A549 (cell line): ENCODE results near the gene BMI1. TPM values are rescaled to one million over a fixed set of nuclear protein-coding genes. Genes with fewer than 3 reads are reported as not detected.

Experiments used
- ATAC-seq, 2 experiments: fragments of 200-7000 bp in 1 of 2; fragments of >200 bp in 1 of 2; cut with Nextera tagmentation in 1 of 2; cut with Tn5 transposase in 1 of 2; 3 replicates each; pipeline versions ENCODE4 v1.8.0 to v1.9.1; 2018 to 2020; ENCODE audit warnings: mild to moderate bottlenecking in 1 of 2, moderate library complexity in 1 of 2
- CTCF ChIA-PET: fragments of 300-600 bp; sonication (Branson Sonifier 250); formaldehyde crosslinking; extraction: SDS; loops from one replicate; lab custom pipeline; 2021; ENCODE audit warnings: antibody characterized with exemption, inconsistent platforms; lab: Yijun Ruan, JAX
- POLR2A ChIA-PET: fragments of 350-600 bp; formaldehyde crosslinking; extraction: SDS; loops from one replicate; lab custom pipeline; 2021; ENCODE audit warnings: antibody characterized with exemption, inconsistent platforms; lab: Yijun Ruan, JAX
- DNase-seq, 2 experiments: peaks; one replicate each; pipeline versions ENCODE4 v3.0.0 to v3.0.0-alpha.2; 2011 to 2016; ENCODE audit warnings: low read depth in 1 of 2, low spot score in 1 of 2
- FAIRE-seq: peaks from 2 replicates; lab custom pipeline; 2011; peaks lifted over from hg19 to GRCh38; lab: Jason Lieb, UNC
- H3K27ac ChIP-seq, 2 experiments: fragments of >200 bp; sonication (Bioruptor Twin); formaldehyde crosslinking; 3 replicates each; pipeline ENCODE4 v1.5.1; 2016 to 2017
- H3K4me1 ChIP-seq: fragments of >200 bp; sonication (Bioruptor Twin); formaldehyde crosslinking; 3 replicates; pipeline ENCODE4 v1.6.1; 2016
- H3K4me2 ChIP-seq: fragments of >200 bp; sonication (Bioruptor Twin); formaldehyde crosslinking; 3 replicates; pipeline ENCODE4 v1.6.1; 2016
- H3K4me3 ChIP-seq: fragments of >200 bp; sonication (Bioruptor Twin); formaldehyde crosslinking; 3 replicates; pipeline ENCODE4 v1.5.1; 2016
- H3K9me3 ChIP-seq: fragments of >200 bp; sonication (Bioruptor Twin); formaldehyde crosslinking; 3 replicates; pipeline ENCODE4 v1.6.1; 2016
- BHLHE40 ChIP-seq: IDR thresholded peaks from 2 replicates; pipeline ENCODE4 v1.6.1; 2012; ENCODE audit warnings: low read depth, low read length, inconsistent platforms
- CBX2 ChIP-seq: fragments of 200-600 bp; sonication (generic); IDR thresholded peaks from 2 replicates; pipeline ENCODE4 v1.6.1; 2016; ENCODE audit warnings: low read depth, mild to moderate bottlenecking, borderline replicate concordance
- CEBPB ChIP-seq, 2 experiments: fragments of >200 bp in 1 of 2; sonication (Bioruptor Twin) in 1 of 2; formaldehyde crosslinking in 1 of 2; IDR thresholded peaks; 2 replicates each; pipeline ENCODE4 v1.6.1; 2012 to 2016
- CHD2 ChIP-seq: fragments of 150-350 bp; IDR thresholded peaks from 2 replicates; pipeline ENCODE4 v1.6.1; 2014; ENCODE audit warnings: low read length; ENCODE audit not compliant: partially characterized antibody
- FOSB ChIP-seq: fragments of 250-450 bp; sonication (Bioruptor Pico); IDR thresholded peaks from 2 replicates; pipeline ENCODE4 v1.5.0; 2020; ENCODE audit warnings: mild to moderate bottlenecking, moderate library complexity
- FOXS1 ChIP-seq: fragments of 250-450 bp; sonication (Bioruptor Pico); IDR thresholded peaks from 2 replicates; pipeline ENCODE4 v1.5.0; 2020; ENCODE audit warnings: mild to moderate bottlenecking, moderate library complexity
- GATA3 ChIP-seq: IDR thresholded peaks from 2 replicates; pipeline ENCODE4 v1.6.1; 2012; ENCODE audit warnings: borderline replicate concordance
- HDAC2 ChIP-seq: fragments of 200-600 bp; sonication (generic); IDR thresholded peaks from 2 replicates; pipeline ENCODE4 v1.6.1; 2016
- HEYL ChIP-seq: fragments of 250-450 bp; sonication (Bioruptor Pico); IDR thresholded peaks from 2 replicates; pipeline ENCODE4 v1.8.0; 2021; ENCODE audit warnings: mild to moderate bottlenecking, moderate library complexity
- JUN ChIP-seq, 2 experiments: fragments of >200 bp; sonication (Bioruptor Twin); formaldehyde crosslinking; IDR thresholded peaks; 2 replicates in 1 of 2; 3 replicates in 1 of 2; pipeline ENCODE4 v1.6.1; 2016 to 2017
- JUNB ChIP-seq: fragments of >200 bp; sonication (Bioruptor Twin); formaldehyde crosslinking; IDR thresholded peaks from 2 replicates; pipeline ENCODE4 v1.6.1; 2016
- NFE2L2 ChIP-seq: fragments of 150-350 bp; conservative IDR thresholded peaks from 2 replicates; pipeline ENCODE4 v1.6.1; 2014; ENCODE audit warnings: low read length
- NPAS2 ChIP-seq: fragments of 250-450 bp; sonication (Bioruptor Pico); IDR thresholded peaks from 2 replicates; pipeline ENCODE4 v1.8.0; 2022; ENCODE audit warnings: mild to moderate bottlenecking, moderate library complexity, borderline replicate concordance
- RARB ChIP-seq: fragments of 250-450 bp; sonication (Bioruptor Pico); IDR thresholded peaks from 2 replicates; pipeline ENCODE4 v1.8.0; 2021; ENCODE audit warnings: mild to moderate bottlenecking, moderate library complexity
- SMC3 ChIP-seq: fragments of >200 bp; sonication (Bioruptor Twin); formaldehyde crosslinking; IDR thresholded peaks from 3 replicates; pipeline ENCODE4 v1.6.1; 2018; ENCODE audit warnings: inconsistent platforms
- SREBF2 ChIP-seq: fragments of 450-650 bp; IDR thresholded peaks from 2 replicates; pipeline ENCODE4 v1.6.1; 2014; ENCODE audit warnings: mild to moderate bottlenecking, moderate library complexity
- TP53 ChIP-seq: fragments of 250-450 bp; sonication (Bioruptor Pico); IDR thresholded peaks from 2 replicates; pipeline ENCODE4 v1.5.0; 2021; ENCODE audit warnings: mild to moderate bottlenecking, moderate library complexity
- ZFP36 ChIP-seq: fragments of 450-650 bp; IDR thresholded peaks from 2 replicates; pipeline ENCODE4 v1.6.1; 2014; ENCODE audit warnings: borderline replicate concordance; ENCODE audit not compliant: partially characterized antibody
- WGBS: methylation state at CpG from one replicate; pipeline ENCODE4 v1.1.6; 2017; ENCODE audit errors: missing lambda C conversion rate; 5-methylcytosine and 5-hydroxymethylcytosine counted together
- polyA plus RNA-seq, 4 experiments: library from polyadenylated mRNA; depleted of rRNA in 3 of 4; stranded (reverse); fragments of >200 nt; fragmentation: RNase III in 1 of 4; extraction: RNeasy Plus Mini Kit Qiagen cat#74134 plus additional on column Dnase treatment in 1 of 4; gene quantifications; 2 replicates in 3 of 4; 3 replicates in 1 of 4; pipeline ENCODE4 v1.2.3, GENCODE V29; 2011 to 2017
- TF ChIP-seq, protein P1 (sequence below): fragments of 150-350 bp; IDR thresholded peaks from 2 replicates; pipeline ENCODE4 v1.6.1; 2014; ENCODE audit warnings: low read depth, mild to moderate bottlenecking, low read length
- TF ChIP-seq, protein P2 (sequence below): fragments of 200-600 bp; sonication (generic); IDR thresholded peaks from 2 replicates; pipeline ENCODE4 v1.6.1; 2016; ENCODE audit warnings: antibody characterized with exemption, mild to moderate bottlenecking, moderate library complexity
- TF ChIP-seq, protein P3 (sequence below): fragments of 450-650 bp; IDR thresholded peaks from 2 replicates; pipeline ENCODE4 v1.6.1; 2014; ENCODE audit warnings: antibody characterized with exemption

The BMI1 gene
- polyA plus RNA-seq, 2 of the 4 experiments (the other 2 are of a cell fraction), result 44.4 to 77.3 TPM

DNA sequence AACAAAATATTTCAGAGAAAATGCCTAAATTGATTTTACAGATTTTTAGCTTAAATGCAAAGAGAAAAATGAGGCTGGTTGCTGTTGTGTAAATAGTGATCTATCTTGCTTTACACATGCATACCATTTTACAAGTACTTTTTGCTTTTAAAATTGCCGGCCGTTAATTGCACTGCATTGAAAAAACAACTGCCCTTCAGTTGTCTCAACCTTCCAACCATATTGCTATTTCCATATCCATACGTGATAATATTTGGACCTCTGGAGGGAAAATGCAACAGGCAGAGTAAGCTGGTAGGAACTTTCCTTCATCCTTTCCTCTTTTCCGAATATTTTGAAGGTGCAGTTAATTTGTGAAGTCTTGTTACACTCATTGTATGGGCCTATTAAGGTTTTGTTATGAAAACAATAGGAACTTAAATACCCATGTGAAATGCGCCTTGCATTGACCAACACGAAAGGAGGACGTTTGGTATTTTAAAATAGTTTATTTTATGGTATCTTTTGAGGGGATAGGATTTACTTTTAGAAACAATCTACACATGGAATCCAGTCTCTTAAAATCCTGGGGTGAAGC lies 11.3 kb downstream of the BMI1 start:
- FAIRE-seq, result no peak

DNA sequence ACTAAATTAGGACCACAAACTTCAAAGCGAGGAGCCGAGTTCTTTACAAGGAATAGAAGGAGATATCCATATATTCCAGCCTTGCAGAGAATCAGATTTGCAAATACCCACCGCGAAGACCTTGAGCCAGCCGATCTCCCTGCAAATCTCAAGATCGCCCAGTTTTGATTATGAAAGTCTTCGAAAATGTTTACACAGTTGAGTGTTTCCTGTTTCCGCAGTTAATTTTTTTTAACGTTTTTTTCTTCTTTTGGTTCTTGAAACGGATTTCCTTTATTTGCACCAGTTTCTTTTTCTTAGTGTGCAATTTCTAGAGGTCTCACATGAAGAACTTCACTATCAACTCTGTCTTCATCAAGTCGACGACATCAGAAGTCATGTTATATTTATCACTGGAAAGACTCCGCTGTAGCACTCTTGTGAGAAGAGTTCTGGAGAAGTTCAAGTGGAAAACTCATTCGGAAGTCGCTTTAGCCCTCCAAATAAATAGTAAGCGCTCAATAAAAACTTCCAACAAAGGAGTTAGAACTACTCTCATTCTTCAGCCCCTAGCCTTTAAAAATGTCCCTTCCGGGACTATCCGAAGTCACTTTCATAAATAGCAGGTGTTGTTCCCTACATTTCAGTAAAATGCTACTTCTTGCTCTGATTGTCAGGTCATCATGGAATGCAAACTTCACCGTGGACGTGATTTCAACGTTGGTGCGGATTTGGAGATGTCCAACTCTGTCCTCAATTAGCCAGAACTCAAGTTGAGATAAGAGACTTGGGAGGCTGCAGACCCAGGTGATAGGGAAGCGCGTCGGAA lies 12.5 kb downstream of the BMI1 start:
- ATAC-seq (no peak), FAIRE-seq (no peak)
- WGBS, result 91% methylated on average over 25 of the region's 25 CpGs
- CTCF ChIA-PET, result no interaction called here
- H3K9me3 ChIP-seq, result no peaks in the 10 kb centered on the region
- TF ChIP-seq HEYL (no peak), FOSB (CRISPR knock-in tag) (no peak), CBX2 (no peak), ZFP36 (no peak), RARB (CRISPR knock-in tag) (no peak), JUNB (no peak), HDAC2 (no peak)
- TF ChIP-seq, all 56 proteins: peak for 0
- DNase-seq, result no peak
- Histone ChIP-seq H3K4me2 (no peak overlapping the region), H3K4me3 (no peak overlapping the region), H3K27ac (no peak overlapping the region), H3K4me1 (0 out of 3 replicates have a peak, but pooled peaks cover 8% of the 10 kb centered on the region)
- POLR2A ChIA-PET, result no interaction called here

More for the DNA sequence above, 11.3 kb downstream of the BMI1 start:
- DNase-seq, result no peak
- WGBS, result 83% methylated on average over 7 of the region's 7 CpGs
- ChIA-PET POLR2A (interaction anchor here (1.0 kb wide), 1 partner anchor 8 kb away, joined by 4 read pairs; no protein-coding TSS in a partner anchor), CTCF (interaction anchor here (1.2 kb wide), 1 partner anchor 8 kb away, joined by 4 read pairs; no protein-coding TSS in a partner anchor)
- no peak overlapping the region for H3K4me3 ChIP-seq
- H3K4me1 ChIP-seq, result 0 out of 3 replicates have a peak, but pooled peaks cover 8% of the 10 kb centered on the region
- H3K4me2 ChIP-seq, result no peak overlapping the region
- H3K27ac ChIP-seq, result no peak overlapping the region
- TF ChIP-seq NPAS2, result no peak
- TF ChIP-seq CEBPB (IDR thresholded peaks at IDR 0.05), result no peak
- no peak for TF ChIP-seq NFE2L2
- ATAC-seq, result no peak
- no peaks in the 10 kb centered on the region for H3K9me3 ChIP-seq

DNA sequence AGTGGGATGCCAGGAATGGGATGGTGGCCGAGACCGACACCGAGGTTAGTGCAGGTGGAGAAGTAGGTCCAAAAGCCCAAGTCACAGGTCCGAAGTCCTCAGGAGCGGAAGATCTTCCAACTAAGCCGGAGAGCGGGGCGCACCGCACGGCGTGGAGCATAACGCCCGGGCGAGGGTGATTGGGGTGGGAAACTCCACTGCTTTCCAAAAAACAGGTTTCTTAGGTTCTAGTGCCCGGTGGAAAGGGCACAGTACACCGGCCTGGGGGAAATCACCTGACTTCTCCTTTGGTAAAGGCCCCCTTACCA lies 13.0 kb downstream of the BMI1 start:
- Histone ChIP-seq H3K4me3 (no peak overlapping the region), H3K27ac (no peak overlapping the region), H3K4me2 (no peak overlapping the region), H3K4me1 (0 out of 3 replicates have a peak, but pooled peaks cover 8% of the 10 kb centered on the region), H3K9me3 (no peaks in the 10 kb centered on the region)
- WGBS, result 96% methylated on average over 16 of the region's 16 CpGs
- DNase-seq (no peak), FAIRE-seq (no peak), ATAC-seq (no peak)
- CTCF ChIA-PET, result no interaction called here
- TF ChIP-seq SREBF2 (no peak), GATA3 (no peak), TP53 (CRISPR knock-in tag) (no peak), BHLHE40 (no peak), FOXS1 (no peak), SMC3 (no peak)
- POLR2A ChIA-PET, result no interaction called here

DNA sequence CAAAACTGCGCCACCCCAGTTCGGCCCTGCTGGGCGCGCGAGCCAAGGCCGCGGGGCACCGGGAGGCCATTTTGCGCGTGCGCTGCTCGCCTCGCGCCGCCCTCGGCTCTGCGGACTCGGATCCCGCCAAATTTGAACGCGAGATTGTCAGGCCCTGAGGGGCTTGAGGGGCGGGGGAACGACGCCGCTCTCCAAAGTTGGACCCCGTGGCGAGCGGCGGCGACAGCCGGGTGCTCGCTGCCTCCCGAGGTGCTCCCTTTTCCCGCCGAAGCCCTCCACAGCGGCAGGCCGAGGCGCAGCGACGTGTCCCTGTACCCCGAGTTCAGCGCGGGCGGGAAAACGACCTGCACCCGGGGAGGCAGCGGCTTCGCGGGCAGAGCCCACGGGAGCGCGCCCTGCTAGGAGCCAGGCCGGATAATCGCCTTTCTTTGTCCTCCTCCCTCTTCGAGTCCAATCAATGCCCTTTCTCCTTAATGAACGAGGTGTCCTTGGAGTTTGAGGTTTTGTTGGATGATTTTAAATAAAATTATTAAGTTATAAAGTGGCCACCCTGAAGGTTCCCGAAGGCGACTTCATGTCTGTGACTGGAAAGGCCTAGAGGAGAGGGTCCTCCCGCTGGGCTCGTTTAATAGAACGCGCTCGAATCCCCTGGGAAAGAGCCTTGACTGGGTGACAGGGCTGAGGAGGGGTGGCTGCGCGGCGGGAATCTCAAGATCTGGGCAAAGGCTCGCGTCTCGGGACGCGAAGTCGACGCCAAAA lies 13.7 kb downstream of the BMI1 start:
- no peak overlapping the region; a peak in 1 of 6 replicates for H3K27ac ChIP-seq
- 96% methylated on average over 73 of the region's 73 CpGs for WGBS
- DNase-seq (no peak), ATAC-seq (peak in 1 of 2 experiments; percentile 12; a peak in 1 of 6 replicates), FAIRE-seq (no peak)
- TF ChIP-seq, protein P1, sequence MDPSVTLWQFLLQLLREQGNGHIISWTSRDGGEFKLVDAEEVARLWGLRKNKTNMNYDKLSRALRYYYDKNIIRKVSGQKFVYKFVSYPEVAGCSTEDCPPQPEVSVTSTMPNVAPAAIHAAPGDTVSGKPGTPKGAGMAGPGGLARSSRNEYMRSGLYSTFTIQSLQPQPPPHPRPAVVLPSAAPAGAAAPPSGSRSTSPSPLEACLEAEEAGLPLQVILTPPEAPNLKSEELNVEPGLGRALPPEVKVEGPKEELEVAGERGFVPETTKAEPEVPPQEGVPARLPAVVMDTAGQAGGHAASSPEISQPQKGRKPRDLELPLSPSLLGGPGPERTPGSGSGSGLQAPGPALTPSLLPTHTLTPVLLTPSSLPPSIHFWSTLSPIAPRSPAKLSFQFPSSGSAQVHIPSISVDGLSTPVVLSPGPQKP, result no peak
- TF ChIP-seq TP53 (CRISPR knock-in tag) (no peak), JUN (IDR thresholded peaks at IDR 0.05) (no peak), BHLHE40 (no peak), CHD2 (no peak), RARB (CRISPR knock-in tag) (no peak)
- TF ChIP-seq, protein P2, sequence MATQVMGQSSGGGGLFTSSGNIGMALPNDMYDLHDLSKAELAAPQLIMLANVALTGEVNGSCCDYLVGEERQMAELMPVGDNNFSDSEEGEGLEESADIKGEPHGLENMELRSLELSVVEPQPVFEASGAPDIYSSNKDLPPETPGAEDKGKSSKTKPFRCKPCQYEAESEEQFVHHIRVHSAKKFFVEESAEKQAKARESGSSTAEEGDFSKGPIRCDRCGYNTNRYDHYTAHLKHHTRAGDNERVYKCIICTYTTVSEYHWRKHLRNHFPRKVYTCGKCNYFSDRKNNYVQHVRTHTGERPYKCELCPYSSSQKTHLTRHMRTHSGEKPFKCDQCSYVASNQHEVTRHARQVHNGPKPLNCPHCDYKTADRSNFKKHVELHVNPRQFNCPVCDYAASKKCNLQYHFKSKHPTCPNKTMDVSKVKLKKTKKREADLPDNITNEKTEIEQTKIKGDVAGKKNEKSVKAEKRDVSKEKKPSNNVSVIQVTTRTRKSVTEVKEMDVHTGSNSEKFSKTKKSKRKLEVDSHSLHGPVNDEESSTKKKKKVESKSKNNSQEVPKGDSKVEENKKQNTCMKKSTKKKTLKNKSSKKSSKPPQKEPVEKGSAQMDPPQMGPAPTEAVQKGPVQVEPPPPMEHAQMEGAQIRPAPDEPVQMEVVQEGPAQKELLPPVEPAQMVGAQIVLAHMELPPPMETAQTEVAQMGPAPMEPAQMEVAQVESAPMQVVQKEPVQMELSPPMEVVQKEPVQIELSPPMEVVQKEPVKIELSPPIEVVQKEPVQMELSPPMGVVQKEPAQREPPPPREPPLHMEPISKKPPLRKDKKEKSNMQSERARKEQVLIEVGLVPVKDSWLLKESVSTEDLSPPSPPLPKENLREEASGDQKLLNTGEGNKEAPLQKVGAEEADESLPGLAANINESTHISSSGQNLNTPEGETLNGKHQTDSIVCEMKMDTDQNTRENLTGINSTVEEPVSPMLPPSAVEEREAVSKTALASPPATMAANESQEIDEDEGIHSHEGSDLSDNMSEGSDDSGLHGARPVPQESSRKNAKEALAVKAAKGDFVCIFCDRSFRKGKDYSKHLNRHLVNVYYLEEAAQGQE, result no peak
- TF ChIP-seq, protein P3, sequence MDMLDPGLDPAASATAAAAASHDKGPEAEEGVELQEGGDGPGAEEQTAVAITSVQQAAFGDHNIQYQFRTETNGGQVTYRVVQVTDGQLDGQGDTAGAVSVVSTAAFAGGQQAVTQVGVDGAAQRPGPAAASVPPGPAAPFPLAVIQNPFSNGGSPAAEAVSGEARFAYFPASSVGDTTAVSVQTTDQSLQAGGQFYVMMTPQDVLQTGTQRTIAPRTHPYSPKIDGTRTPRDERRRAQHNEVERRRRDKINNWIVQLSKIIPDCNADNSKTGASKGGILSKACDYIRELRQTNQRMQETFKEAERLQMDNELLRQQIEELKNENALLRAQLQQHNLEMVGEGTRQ, result no peak
- H3K9me3 ChIP-seq, result no peaks in the 10 kb centered on the region
- CTCF ChIA-PET, result interaction anchor here (0.9 kb wide), 1 partner anchor 331 kb away, joined by 3 read pairs; the partner anchor contains the start of gene DNAJC1
- H3K4me2 ChIP-seq, result peak overlapping the region; percentile 93
- peaks cover 10% of the 10 kb centered on the region; the same call in 1 of the 3 replicates for H3K4me1 ChIP-seq
- H3K4me3 ChIP-seq, result no peak overlapping the region
- POLR2A ChIA-PET, result no interaction called here
